ENCODE measurements around the gene LARGE1. TPM values are rescaled to one million over a fixed set of nuclear protein-coding genes. Genes with fewer than 3 reads are reported as not detected.

Gene LARGE1
- total RNA-seq, 4 donors from 2014 or later, result 18.7 to 82.1 (median 39.2) TPM

DNA sequence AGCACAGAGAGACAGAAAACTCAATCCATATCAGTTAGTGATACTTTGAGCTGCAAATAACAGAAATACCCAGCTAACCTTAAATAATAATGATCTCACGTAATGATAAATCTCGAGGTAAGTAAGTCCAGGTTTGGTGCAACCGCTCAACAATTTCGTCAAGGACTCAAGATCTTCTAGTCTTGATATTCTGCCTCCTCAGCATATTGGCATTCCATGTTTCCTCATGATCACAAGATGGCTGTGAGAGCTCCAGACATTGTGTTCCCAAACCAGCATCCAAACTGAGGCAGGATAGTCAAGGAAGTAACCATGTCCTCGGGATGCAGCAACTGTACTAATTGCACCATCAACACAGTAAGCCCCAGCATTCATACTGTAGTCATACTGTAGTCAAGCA lies 7.5 kb upstream of the LARGE1 start:
- H3K4me1 ChIP-seq, result no peaks in the 10 kb centered on the region
- H3K27me3 ChIP-seq, result no peaks in the 10 kb centered on the region
- no peaks in the 10 kb centered on the region for H3K36me3 ChIP-seq
- intact Hi-C loops (cut with DNase I; ENCODE audit: low total_unique reads), result no loop called here
- no peak overlapping the region for H3K4me3 ChIP-seq
- no peaks in the 10 kb centered on the region for H3K9me3 ChIP-seq
- DNase-seq, result no peak
- H3K27ac ChIP-seq, result no peak overlapping the region
- TF ChIP-seq, protein P1, sequence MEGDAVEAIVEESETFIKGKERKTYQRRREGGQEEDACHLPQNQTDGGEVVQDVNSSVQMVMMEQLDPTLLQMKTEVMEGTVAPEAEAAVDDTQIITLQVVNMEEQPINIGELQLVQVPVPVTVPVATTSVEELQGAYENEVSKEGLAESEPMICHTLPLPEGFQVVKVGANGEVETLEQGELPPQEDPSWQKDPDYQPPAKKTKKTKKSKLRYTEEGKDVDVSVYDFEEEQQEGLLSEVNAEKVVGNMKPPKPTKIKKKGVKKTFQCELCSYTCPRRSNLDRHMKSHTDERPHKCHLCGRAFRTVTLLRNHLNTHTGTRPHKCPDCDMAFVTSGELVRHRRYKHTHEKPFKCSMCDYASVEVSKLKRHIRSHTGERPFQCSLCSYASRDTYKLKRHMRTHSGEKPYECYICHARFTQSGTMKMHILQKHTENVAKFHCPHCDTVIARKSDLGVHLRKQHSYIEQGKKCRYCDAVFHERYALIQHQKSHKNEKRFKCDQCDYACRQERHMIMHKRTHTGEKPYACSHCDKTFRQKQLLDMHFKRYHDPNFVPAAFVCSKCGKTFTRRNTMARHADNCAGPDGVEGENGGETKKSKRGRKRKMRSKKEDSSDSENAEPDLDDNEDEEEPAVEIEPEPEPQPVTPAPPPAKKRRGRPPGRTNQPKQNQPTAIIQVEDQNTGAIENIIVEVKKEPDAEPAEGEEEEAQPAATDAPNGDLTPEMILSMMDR (IDR thresholded peaks at IDR 0.05), result no peak
- no peak for TF ChIP-seq POLR2A (IDR thresholded peaks at IDR 0.05)

DNA sequence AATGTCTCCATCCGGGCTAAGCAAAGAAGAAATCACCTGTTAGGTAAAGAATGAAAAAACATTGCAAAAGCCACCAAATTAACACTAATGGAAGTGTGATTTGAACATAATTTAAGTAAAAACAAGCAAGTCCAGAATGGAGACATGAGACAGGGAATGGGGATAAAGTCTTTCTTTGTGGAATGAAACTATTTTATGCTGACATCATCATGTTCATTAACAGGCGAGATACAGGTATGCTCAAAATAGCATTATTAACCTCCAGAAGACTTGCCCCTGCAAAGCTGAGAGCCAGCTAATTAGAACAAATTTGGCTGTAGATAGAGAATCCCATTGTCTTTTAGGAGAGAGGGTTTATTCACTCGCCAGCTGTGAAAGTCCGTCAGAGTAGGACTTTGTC lies 4.9 kb upstream of the LARGE1 start:
- no peaks in the 10 kb centered on the region for H3K4me1 ChIP-seq
- no peaks in the 10 kb centered on the region for H3K36me3 ChIP-seq
- H3K4me3 ChIP-seq, result no peak overlapping the region
- intact Hi-C loops (cut with DNase I; ENCODE audit: low total_unique reads), result no loop called here
- H3K27ac ChIP-seq, result no peak overlapping the region
- TF ChIP-seq, protein P1 (IDR thresholded peaks at IDR 0.05), result no peak
- TF ChIP-seq POLR2A (IDR thresholded peaks at IDR 0.05), result no peak
- DNase-seq, result no peak
- H3K9me3 ChIP-seq, result no peaks in the 10 kb centered on the region
- no peaks in the 10 kb centered on the region for H3K27me3 ChIP-seq

DNA sequence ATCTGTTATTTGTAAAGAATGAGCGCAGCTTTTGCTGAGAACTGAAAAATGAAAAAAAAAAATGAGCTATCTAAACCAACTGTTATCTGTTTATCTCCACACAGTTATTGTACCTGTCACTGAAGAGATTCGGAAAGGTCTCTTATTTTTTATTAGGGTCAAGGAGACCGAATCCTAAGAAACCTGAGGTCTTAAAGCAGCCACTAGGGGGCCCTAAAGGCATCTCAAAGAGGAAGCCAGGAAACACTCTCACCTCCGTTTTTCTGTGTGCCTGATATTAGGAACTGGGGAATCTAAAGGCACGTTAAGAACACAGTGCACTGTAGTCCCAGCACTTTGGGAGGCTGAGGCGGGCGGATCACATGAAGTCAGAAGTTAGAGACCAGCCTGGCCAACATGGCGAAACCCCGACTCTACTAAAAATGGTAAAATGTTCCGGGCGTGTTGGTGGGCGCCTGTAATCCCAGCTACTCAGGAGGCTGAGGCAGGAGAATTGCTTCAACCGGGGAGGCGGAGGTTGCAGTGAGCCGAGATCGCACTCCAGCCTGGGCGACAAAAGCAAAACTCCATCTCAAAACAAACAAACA lies 3.5 kb upstream of the LARGE1 start:
- Histone ChIP-seq H3K36me3 (no peaks in the 10 kb centered on the region), H3K4me3 (no peak overlapping the region), H3K27me3 (no peaks in the 10 kb centered on the region), H3K4me1 (no peaks in the 10 kb centered on the region), H3K9me3 (no peaks in the 10 kb centered on the region), H3K27ac (peak overlapping the region in 1 of 2 donors; percentile 92)
- DNase-seq, result peak; percentile 42 to 77
- intact Hi-C loops (cut with DNase I; ENCODE audit: low total_unique reads), result no loop called here
- TF ChIP-seq, protein P1 (IDR thresholded peaks at IDR 0.05), result peak; percentile 71 to 80 (median 76)
- TF ChIP-seq POLR2A (IDR thresholded peaks at IDR 0.05), result no peak

DNA sequence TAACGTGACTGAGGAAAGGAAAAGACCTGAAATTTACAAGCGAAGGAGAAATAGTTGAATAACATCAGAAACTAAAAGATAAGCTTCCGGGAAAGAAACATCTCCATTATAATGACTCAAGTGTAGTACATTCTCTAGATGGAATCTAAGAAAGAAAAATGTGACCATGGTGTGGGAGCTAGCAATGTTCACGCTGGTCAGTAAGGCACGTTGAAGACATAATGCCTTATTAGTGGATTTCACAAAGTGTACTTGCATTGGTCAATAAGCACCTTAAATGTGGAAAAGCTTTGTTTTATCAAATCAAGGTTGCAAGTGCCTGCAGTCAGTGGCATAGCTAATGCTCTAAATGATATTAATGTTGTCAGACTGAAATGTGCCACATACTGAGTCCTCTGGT lies 2.8 kb upstream of the LARGE1 start:
- TF ChIP-seq, protein P1 (IDR thresholded peaks at IDR 0.05), result no peak
- TF ChIP-seq POLR2A (IDR thresholded peaks at IDR 0.05), result no peak
- Histone ChIP-seq H3K4me1 (no peaks in the 10 kb centered on the region), H3K27ac (peak overlapping the region; percentile 92 to 93), H3K4me3 (peak overlapping the region; percentile 63 to 68), H3K27me3 (no peaks in the 10 kb centered on the region), H3K9me3 (no peaks in the 10 kb centered on the region), H3K36me3 (no peaks in the 10 kb centered on the region)
- no peak for DNase-seq
- intact Hi-C loops (cut with DNase I; ENCODE audit: low total_unique reads), result no loop called here

DNA sequence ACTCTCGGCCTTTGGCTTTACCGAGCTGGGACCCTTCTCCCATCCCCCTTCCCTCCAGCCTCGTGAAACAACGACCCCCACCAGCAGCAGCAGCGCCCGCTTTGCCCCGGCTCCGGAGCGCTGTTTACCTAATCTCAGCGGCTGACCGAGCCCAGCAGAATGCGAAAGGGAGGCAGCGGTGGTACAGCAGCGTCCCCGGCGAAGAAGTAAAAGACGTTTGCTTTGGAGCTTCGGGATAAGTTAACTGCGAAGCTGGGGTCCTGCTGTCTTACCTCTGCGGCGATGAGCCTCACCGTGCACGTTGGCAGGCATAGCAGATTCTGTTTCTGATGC lies 2.0 kb upstream of the LARGE1 start:
- H3K27ac ChIP-seq, result peak overlapping the region; percentile 92 to 93
- no peaks in the 10 kb centered on the region for H3K9me3 ChIP-seq
- no peaks in the 10 kb centered on the region for H3K36me3 ChIP-seq
- no peaks in the 10 kb centered on the region for H3K4me1 ChIP-seq
- H3K4me3 ChIP-seq, result peak overlapping the region; percentile 63 to 68
- no peaks in the 10 kb centered on the region for H3K27me3 ChIP-seq
- intact Hi-C loops (cut with DNase I; ENCODE audit: low total_unique reads), result no loop called here
- no peak for TF ChIP-seq POLR2A (IDR thresholded peaks at IDR 0.05)
- TF ChIP-seq, protein P1 (IDR thresholded peaks at IDR 0.05), result no peak
- DNase-seq, result peak; percentile 49 to 51

Data from uterus (tissue), 4 donors.